Kasumi-1 (cell line): ENCODE results near the gene ZC2HC1C.
"Not testable (repeated sequence)": the region's sequence is repeated elsewhere in the genome, so short reads cannot be mapped to it uniquely, and the experiment has no call there.

Experiments
- DNase-seq, 2 experiments: peaks; one replicate each; lab custom pipeline; 2025; lab: John Stamatoyannopoulos, UW

Gene ZC2HC1C

GRCh38 chr14:75053396-75054291 is 15.8 kb upstream of the ZC2HC1C start:
- no peak for DNase-seq

DNA sequence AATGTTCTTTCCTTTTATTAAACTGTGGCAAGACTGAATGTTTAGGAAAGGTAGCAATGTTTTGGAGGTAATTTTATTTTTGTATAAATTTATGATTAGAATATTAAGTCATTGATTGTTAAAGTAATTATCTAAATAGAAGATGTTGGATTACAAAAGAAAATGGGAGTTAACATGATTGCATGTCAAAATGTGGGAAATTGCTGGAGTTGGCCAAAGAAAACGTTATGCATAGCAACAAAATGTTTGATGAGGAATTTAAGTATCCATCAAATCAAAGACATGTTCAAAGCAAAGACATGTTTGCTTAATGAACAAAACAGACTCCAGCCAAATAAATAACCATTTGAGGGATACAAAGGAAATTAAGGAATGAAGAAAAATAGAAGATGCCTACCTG is 15.0 kb upstream of the ZC2HC1C start:
- no peak for DNase-seq

DNA sequence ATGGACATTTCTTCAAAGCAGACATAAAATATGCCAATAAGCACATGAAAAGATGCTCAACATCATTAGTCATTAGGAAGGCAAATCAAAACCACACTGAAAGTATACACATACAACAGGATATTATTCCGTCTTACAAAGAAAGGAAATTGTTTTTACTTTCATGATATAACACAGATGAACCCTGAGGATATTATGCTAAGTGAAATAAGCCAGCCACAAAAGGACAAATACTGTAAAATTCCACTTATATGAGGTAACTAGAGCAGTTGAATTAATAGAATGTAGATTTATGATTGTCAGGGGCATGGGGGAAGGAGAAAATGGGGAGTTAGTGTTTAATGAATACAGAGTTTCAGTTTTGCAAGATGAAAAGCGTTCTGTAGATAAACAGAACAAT is 9.8 kb upstream of the ZC2HC1C start:
- DNase-seq, result no peak

- no peak for DNase-seq
Observed at GRCh38 chr14:75060420-75060819, 9.0 kb upstream of the ZC2HC1C start.

- no peak for DNase-seq
Observed at GRCh38 chr14:75063013-75063412, 6.4 kb upstream of the ZC2HC1C start.

DNA sequence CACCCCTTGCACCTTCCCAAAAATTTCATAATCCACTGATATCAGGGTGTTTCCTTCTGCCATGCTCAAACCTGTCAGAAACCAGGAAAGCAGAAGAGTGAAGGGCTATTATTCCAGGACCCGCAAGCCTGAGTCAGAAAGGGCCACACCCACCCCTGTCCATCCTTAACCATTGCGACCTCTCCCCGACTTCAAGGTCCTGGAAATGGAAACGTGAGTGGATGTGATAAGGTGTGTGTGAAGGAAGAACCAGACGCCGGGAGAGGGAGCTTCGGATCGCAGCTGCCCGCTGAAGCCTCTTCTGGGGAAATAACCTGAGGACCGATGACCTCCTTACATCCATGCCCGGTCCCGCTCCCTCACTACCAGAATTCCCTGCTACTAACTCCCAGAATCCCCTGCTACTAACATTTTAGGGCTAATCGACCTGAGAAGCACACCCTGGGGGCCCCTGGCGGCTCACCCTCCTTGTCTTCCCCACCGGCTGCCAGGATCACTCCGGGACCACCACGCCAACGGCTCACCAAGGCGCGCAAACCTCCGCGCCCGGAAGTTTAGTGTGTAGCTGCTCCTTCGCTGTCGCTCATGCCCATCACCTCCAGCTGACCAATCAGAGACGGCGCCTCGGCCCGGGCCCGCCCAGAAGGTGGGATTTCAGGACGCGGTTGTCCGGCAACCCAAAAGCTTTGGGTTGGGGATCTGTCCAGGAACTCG is 5.8 kb upstream of the ZC2HC1C start, which contains the start of gene ACYP1:
Gene ACYP1, minus strand, starts transcription at position 534 of the 714 bp plus-strand sequence. Its CDS starts 471 bp downstream, at position 63.
- peak; percentile 90 to 94 for DNase-seq

DNA sequence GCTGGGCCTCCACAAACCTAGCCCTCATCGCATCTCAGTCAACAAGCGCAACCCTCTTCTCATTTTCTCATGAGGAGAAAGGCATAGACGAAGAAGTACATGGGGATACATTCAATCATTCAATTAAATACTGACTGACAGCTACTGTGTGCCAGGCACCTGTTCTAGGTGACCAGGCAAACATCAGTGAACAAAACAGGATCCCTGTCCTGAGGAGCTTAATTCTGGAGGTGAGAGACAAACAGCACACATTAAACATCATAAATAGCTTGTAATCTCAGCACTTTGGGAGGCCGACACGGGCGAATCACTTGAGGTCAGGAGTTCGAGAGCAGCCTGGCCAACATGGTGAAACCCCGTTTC is 5.3 kb upstream of the ZC2HC1C start:
- no peak for DNase-seq

GRCh38 chr14:75066691-75067090 is 2.8 kb upstream of the ZC2HC1C start:
- DNase-seq, result no peak

DNA sequence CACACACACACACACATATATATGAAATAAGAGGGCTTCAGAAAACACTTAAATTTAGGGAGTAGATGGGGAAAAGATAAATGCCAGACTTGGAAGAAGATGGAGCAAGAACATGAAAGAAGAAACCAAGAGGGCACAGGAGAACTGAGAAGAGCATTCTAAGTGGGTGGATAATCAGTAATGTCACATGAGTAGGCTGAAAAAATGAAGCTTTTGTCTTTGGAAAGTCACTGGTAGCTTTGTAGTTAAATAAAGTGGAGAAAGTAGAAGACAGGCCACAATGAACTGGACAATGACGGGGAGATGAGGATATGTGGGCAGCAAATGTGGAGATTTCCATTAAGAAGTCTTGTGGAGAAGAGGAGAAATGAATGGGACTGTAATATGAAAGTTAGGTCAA is 2.2 kb upstream of the ZC2HC1C start:
- no peak for DNase-seq

- not testable (repeated sequence) for DNase-seq
Observed at GRCh38 chr14:75067765-75068164, 1.7 kb upstream of the ZC2HC1C start.

GRCh38 chr14:75068294-75069120 is 934 bp upstream of the ZC2HC1C start:
- no peak for DNase-seq

- no peak for DNase-seq
Observed at GRCh38 chr14:75069811-75070145, 337 bp downstream of the ZC2HC1C start.

- DNase-seq, result no peak
Observed at GRCh38 chr14:75070383-75070782, 942 bp downstream of the ZC2HC1C start.

- no peak for DNase-seq
Observed at GRCh38 chr14:75077794-75078193, 8.4 kb downstream of the ZC2HC1C start.

GRCh38 chr14:75079521-75079920 is 10.1 kb downstream of the ZC2HC1C start:
- DNase-seq, result no peak

DNA sequence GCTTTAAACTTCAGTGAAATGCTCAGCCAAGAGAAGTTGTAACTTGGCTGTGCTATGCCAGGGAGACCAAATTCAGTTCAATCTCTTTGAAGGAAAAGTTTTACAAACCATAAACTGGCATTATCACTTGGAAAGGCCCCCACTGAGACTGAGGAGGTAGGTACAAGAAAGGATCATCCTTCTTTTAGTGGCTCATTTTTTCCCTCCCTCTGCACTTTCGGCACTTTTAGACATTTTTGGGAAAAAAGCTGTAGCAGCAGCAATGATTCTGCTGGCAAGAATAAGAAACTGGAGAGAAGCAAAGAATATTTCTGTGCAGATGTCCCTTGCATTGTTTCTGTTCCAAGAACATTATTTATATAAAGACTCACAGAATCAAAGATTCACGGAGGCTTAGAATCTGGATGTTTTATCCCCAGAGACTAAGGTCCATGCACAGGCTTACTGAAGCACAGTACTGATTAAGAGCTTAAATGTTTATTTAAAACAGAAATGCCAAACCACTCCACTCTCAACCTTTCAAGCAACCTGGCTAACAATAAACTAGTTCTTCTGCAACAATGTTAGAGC is 12.3 kb downstream of the ZC2HC1C start:
- DNase-seq, result no peak

DNA sequence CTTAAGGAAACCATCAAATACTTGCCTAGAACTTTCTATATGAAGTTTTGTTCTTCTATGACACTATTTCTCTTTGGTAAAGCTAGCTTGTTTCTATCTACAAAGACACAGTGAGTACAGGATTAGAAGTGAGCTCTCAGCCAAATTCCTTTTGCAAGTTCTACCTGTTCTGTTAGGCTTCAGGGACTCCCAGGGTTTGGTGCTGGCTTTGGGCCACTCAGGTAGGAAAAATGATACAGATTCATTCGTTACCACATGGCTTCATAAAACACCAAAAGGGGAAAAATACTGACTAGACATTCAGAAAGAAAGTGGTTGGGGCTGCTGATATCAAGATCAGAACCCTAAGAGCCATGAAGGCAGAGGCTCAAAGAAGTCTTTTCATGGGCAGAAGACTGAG is 13.8 kb downstream of the ZC2HC1C start:
- DNase-seq, result no peak

DNA sequence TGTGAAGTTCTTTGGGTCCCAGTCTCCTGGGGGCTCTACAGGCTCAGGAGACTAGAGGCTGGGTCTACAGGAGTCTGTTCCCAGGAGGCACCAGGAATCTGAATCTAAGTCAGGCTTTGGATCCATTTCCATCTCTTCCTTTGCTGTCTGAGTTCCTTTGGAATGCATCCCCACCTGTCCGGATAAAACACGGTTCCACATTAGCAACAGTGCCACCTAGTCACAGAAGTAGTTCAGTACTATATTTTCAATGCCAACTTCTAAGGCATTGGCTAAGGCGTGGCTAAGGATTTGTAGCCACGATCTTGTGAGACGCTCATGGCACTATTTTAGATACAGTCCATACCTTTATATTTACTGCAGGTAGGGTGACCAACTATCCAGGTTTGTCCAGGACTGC is 15.1 kb downstream of the ZC2HC1C start:
- DNase-seq, result no peak

GRCh38 chr14:75088153-75088552 is 18.7 kb downstream of the ZC2HC1C start:
- no peak for DNase-seq

GRCh38 chr14:75088566-75089373 is 19.3 kb downstream of the ZC2HC1C start:
- DNase-seq, result peak; percentile 54 to 59

- no peak for DNase-seq
Observed at GRCh38 chr14:75090353-75090752, 20.9 kb downstream of the ZC2HC1C start.
